HEK293 (cell line): Measurements from ENCODE around the gene SMIM30.

Experiments used
- CTCF ChIA-PET: fragments of 350-600 bp; formaldehyde crosslinking; extraction: SDS; loops from one replicate; lab custom pipeline; 2021; ENCODE audit warnings: antibody characterized with exemption; lab: Yijun Ruan, JAX
- POLR2A ChIA-PET: fragments of 300-600 bp; formaldehyde crosslinking; extraction: SDS; loops from one replicate; lab custom pipeline; 2020; ENCODE audit warnings: antibody characterized with exemption, inconsistent platforms; lab: Yijun Ruan, JAX
- H3K27ac ChIP-seq: fragments of 200-500 bp; sonication (Bioruptor generic); 2 replicates; pipeline ENCODE4 v1.5.1; 2014; ENCODE audit warnings: low read depth, low read length, control low read depth, inconsistent platforms; ENCODE audit errors: extremely low read depth
- H3K36me3 ChIP-seq, 2 experiments: fragments of 200-500 bp in 1 of 2; sonication (Bioruptor generic) in 1 of 2; 1 replicate in 1 of 2; 2 replicates in 1 of 2; pipeline ENCODE4 v1.5.1; 2014 to 2017; ENCODE audit warnings: inconsistent platforms in 2 of 2, low read length in 2 of 2; ENCODE audit not compliant: control insufficient read depth in 2 of 2, insufficient read depth in 1 of 2
- H3K4me1 ChIP-seq: fragments of 200-500 bp; sonication (Bioruptor generic); 2 replicates; pipeline ENCODE4 v1.5.1; 2014; ENCODE audit warnings: mild to moderate bottlenecking, low read length, inconsistent platforms; ENCODE audit not compliant: control insufficient read depth, insufficient read depth
- H3K4me3 ChIP-seq: 2 replicates; pipeline ENCODE4 v1.5.1; 2011; ENCODE audit warnings: low read depth, mild to moderate bottlenecking, control low read depth, low read length, moderate library complexity
- H3K9me3 ChIP-seq: fragments of 200-500 bp; sonication (Bioruptor generic); 2 replicates; pipeline ENCODE4 v1.5.1; 2014; ENCODE audit warnings: low read depth, low read length, inconsistent platforms; ENCODE audit not compliant: control insufficient read depth, insufficient read depth
- BCL11A ChIP-seq: fragments of 450-650 bp; formaldehyde crosslinking; IDR thresholded peaks from 2 replicates; pipeline ENCODE4 v1.5.1; 2016; ENCODE audit warnings: low read depth, missing biosample characterization, missing genetic modification characterization
- GLIS2 ChIP-seq: fragments of 450-650 bp; formaldehyde crosslinking; IDR thresholded peaks from 2 replicates; pipeline ENCODE4 v1.5.1; 2016; ENCODE audit warnings: missing biosample characterization, missing genetic modification characterization
- HOXA7 ChIP-seq: sonication (generic); formaldehyde crosslinking; IDR thresholded peaks from 2 replicates; pipeline ENCODE4 v1.8.1; 2022; ENCODE audit warnings: missing genetic modification reagents, borderline replicate concordance
- SALL2 ChIP-seq: fragments of 450-650 bp; formaldehyde crosslinking; IDR thresholded peaks from 2 replicates; pipeline ENCODE4 v1.5.0; 2017; ENCODE audit warnings: missing biosample characterization, mild to moderate bottlenecking, missing genetic modification characterization, borderline replicate concordance
- SETDB1 ChIP-seq: IDR thresholded peaks from one replicate; pipeline ENCODE4 v1.6.1; 2017; ENCODE audit warnings: mild to moderate bottlenecking, low read length, moderate library complexity, mixed read lengths; ENCODE audit not compliant: insufficient read length
- ZBTB7A ChIP-seq: fragments of 450-650 bp; formaldehyde crosslinking; IDR thresholded peaks from 2 replicates; pipeline ENCODE4 v1.5.1; 2016; ENCODE audit warnings: low read depth, missing biosample characterization, missing genetic modification characterization
- ZFP37 ChIP-seq: fragments of 450-650 bp; formaldehyde crosslinking; IDR thresholded peaks from 2 replicates; pipeline ENCODE4 v1.5.1; 2016; ENCODE audit warnings: missing biosample characterization, missing genetic modification characterization
- ZNF211 ChIP-seq: fragments of 450-650 bp; formaldehyde crosslinking; IDR thresholded peaks from 2 replicates; pipeline ENCODE4 v1.5.1; 2016; ENCODE audit warnings: low read depth, missing biosample characterization, missing genetic modification characterization
- ZNF248 ChIP-seq: fragments of 450-650 bp; formaldehyde crosslinking; IDR thresholded peaks from 2 replicates; pipeline ENCODE4 v1.5.1; 2017; ENCODE audit warnings: missing biosample characterization, missing genetic modification characterization
- ZNF398 ChIP-seq: fragments of 450-650 bp; formaldehyde crosslinking; IDR thresholded peaks from 2 replicates; pipeline ENCODE4 v1.5.1; 2017; ENCODE audit warnings: missing biosample characterization, missing genetic modification characterization
- ZNF423 ChIP-seq: fragments of 450-650 bp; formaldehyde crosslinking; IDR thresholded peaks from 2 replicates; pipeline ENCODE4 v1.5.1; 2016; ENCODE audit warnings: missing biosample characterization, missing genetic modification characterization
- ZNF549 ChIP-seq: fragments of 450-650 bp; IDR thresholded peaks from 2 replicates; pipeline ENCODE4 v1.5.1; 2018; ENCODE audit warnings: missing biosample characterization, missing genetic modification characterization, mild to moderate bottlenecking, inconsistent platforms, moderate library complexity
- ZNF791 ChIP-seq: fragments of 450-650 bp; formaldehyde crosslinking; IDR thresholded peaks from 2 replicates; pipeline ENCODE4 v1.5.1; 2016; ENCODE audit warnings: missing biosample characterization, missing genetic modification characterization
- ZNF792 ChIP-seq: fragments of 450-650 bp; formaldehyde crosslinking; IDR thresholded peaks from 2 replicates; pipeline ENCODE4 v1.5.1; 2016; ENCODE audit warnings: missing biosample characterization, missing genetic modification characterization
- ZSCAN23 ChIP-seq: fragments of 450-650 bp; formaldehyde crosslinking; IDR thresholded peaks from 2 replicates; pipeline ENCODE4 v1.5.1; 2016; ENCODE audit warnings: missing biosample characterization, missing genetic modification characterization
- TF ChIP-seq, protein P1 (sequence below): fragments of 450-650 bp; formaldehyde crosslinking; IDR thresholded peaks from 2 replicates; pipeline ENCODE4 v1.5.1; 2016; ENCODE audit warnings: missing biosample characterization, missing genetic modification characterization
- TF ChIP-seq, protein P2 (sequence below): fragments of 450-650 bp; formaldehyde crosslinking; IDR thresholded peaks from 2 replicates; pipeline ENCODE4 v1.5.0; 2017; ENCODE audit warnings: missing biosample characterization, missing genetic modification characterization, borderline replicate concordance
- TF ChIP-seq, protein P3 (sequence below): fragments of 450-650 bp; formaldehyde crosslinking; IDR thresholded peaks from 2 replicates; pipeline ENCODE4 v1.5.1; 2016; ENCODE audit warnings: missing biosample characterization, missing genetic modification characterization
- TF ChIP-seq, protein P4 (sequence below): fragments of 450-650 bp; formaldehyde crosslinking; IDR thresholded peaks from 2 replicates; pipeline ENCODE4 v1.5.1; 2016; ENCODE audit warnings: missing biosample characterization, missing genetic modification characterization

The SMIM30 gene

DNA sequence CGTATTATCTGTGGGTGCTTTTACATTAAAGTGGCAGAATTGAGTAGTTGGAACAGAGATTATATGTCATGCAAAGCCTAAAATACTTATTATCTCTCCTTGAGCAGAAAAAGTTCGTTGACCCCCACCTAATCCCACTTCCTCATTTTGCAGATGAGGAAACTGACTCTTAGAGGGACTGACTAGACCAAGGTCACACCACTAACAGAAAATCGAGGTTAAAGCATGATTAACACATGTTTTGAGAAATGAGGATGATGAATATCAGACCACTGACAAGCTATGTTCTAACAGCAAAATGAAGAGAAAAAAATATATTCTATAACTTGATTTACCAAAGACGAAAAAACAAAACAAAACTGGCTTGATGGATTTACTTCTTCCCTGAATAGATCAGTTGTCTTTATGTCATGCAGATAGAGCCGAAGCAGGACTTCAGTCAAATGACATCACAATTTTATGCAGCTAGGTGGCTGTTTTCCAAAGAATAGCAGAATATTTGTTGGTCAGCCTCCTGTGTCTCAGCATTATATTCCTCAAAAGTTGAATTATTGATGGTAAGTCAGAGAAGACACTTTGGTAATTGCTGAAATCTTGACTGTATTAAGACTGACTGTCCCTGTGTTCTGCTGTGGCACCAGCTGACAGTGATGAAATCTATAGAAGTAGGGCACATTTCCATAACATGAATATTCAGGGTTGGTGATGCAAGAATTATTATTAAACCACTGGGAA, 24.2 kb upstream of the SMIM30 start:
- POLR2A ChIA-PET = no interaction called here
- TF ChIP-seq, protein P1, sequence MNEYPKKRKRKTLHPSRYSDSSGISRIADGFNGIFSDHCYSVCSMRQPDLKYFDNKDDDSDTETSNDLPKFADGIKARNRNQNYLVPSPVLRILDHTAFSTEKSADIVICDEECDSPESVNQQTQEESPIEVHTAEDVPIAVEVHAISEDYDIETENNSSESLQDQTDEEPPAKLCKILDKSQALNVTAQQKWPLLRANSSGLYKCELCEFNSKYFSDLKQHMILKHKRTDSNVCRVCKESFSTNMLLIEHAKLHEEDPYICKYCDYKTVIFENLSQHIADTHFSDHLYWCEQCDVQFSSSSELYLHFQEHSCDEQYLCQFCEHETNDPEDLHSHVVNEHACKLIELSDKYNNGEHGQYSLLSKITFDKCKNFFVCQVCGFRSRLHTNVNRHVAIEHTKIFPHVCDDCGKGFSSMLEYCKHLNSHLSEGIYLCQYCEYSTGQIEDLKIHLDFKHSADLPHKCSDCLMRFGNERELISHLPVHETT (tag by site-specific recombination) = no peak
- TF ChIP-seq ZNF423 (tag by site-specific recombination) = no peak
- no peak for TF ChIP-seq ZNF791
- no peak for TF ChIP-seq ZSCAN23 (tag by site-specific recombination)
- no peak for TF ChIP-seq ZNF398 (tag by site-specific recombination)
- TF ChIP-seq, protein P2, sequence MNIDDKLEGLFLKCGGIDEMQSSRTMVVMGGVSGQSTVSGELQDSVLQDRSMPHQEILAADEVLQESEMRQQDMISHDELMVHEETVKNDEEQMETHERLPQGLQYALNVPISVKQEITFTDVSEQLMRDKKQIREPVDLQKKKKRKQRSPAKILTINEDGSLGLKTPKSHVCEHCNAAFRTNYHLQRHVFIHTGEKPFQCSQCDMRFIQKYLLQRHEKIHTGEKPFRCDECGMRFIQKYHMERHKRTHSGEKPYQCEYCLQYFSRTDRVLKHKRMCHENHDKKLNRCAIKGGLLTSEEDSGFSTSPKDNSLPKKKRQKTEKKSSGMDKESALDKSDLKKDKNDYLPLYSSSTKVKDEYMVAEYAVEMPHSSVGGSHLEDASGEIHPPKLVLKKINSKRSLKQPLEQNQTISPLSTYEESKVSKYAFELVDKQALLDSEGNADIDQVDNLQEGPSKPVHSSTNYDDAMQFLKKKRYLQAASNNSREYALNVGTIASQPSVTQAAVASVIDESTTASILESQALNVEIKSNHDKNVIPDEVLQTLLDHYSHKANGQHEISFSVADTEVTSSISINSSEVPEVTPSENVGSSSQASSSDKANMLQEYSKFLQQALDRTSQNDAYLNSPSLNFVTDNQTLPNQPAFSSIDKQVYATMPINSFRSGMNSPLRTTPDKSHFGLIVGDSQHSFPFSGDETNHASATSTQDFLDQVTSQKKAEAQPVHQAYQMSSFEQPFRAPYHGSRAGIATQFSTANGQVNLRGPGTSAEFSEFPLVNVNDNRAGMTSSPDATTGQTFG = no peak
- TF ChIP-seq, protein P3, sequence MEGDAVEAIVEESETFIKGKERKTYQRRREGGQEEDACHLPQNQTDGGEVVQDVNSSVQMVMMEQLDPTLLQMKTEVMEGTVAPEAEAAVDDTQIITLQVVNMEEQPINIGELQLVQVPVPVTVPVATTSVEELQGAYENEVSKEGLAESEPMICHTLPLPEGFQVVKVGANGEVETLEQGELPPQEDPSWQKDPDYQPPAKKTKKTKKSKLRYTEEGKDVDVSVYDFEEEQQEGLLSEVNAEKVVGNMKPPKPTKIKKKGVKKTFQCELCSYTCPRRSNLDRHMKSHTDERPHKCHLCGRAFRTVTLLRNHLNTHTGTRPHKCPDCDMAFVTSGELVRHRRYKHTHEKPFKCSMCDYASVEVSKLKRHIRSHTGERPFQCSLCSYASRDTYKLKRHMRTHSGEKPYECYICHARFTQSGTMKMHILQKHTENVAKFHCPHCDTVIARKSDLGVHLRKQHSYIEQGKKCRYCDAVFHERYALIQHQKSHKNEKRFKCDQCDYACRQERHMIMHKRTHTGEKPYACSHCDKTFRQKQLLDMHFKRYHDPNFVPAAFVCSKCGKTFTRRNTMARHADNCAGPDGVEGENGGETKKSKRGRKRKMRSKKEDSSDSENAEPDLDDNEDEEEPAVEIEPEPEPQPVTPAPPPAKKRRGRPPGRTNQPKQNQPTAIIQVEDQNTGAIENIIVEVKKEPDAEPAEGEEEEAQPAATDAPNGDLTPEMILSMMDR = no peak
- TF ChIP-seq ZNF792 = no peak
- no peak for TF ChIP-seq BCL11A (tag by site-specific recombination)
- no peak for TF ChIP-seq ZNF211
- TF ChIP-seq ZBTB7A (tag by site-specific recombination) = no peak
- TF ChIP-seq SALL2 (tag by site-specific recombination) = no peak
- TF ChIP-seq GLIS2 (tag by site-specific recombination) = no peak
- TF ChIP-seq, protein P4, sequence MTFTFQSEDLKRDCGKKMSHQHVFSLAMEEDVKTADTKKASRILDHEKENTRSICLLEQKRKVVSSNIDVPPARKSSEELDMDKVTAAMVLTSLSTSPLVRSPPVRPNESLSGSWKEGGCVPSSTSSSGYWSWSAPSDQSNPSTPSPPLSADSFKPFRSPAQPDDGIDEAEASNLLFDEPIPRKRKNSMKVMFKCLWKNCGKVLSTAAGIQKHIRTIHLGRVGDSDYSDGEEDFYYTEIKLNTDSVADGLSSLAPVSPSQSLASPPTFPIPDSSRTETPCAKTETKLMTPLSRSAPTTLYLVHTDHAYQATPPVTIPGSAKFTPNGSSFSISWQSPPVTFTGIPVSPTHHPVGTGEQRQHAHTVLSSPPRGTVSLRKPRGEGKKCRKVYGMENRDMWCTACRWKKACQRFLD (tag by site-specific recombination) = no peak
- H3K27ac ChIP-seq = no peak overlapping the region
- no peaks in the 10 kb centered on the region for H3K4me1 ChIP-seq
- CTCF ChIA-PET = interaction anchor here (1.1 kb wide), 1 partner anchor 261 kb away, joined by 3 read pairs; no protein-coding TSS in a partner anchor
- no peak overlapping the region for H3K4me3 ChIP-seq
- no peaks in the 10 kb centered on the region for H3K36me3 ChIP-seq
- H3K9me3 ChIP-seq = no peaks in the 10 kb centered on the region

DNA sequence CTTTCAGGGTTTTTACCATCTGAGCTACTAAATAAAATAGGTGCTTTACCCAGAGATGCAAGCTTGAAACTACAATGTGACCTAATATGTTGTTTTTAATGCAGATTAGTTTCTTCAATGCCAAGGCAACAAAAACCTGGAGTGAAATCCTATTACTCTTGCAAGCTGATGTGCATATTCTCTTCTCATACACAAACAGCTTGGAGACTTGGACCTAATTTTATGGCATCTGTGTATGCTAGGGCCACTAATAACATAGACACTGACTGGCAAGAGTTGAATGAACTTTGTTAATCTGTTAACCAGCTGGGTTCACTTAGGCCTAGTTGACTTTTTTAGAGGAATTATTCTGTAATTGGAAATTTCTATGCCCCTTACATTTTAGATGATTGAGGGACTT, 23.4 kb upstream of the SMIM30 start:
- Histone ChIP-seq H3K27ac (no peak overlapping the region), H3K9me3 (no peaks in the 10 kb centered on the region), H3K36me3 (no peaks in the 10 kb centered on the region), H3K4me1 (no peaks in the 10 kb centered on the region), H3K4me3 (no peak overlapping the region)
- ChIA-PET CTCF (interaction anchor here (1.1 kb wide), 1 partner anchor 262 kb away, joined by 3 read pairs; no protein-coding TSS in a partner anchor), POLR2A (no interaction called here)
- TF ChIP-seq SETDB1 (no peak), ZFP37 (tag by site-specific recombination) (no peak), ZNF549 (tag by site-specific recombination) (no peak), ZNF248 (tag by site-specific recombination) (no peak), HOXA7 (CRISPR knock-in tag) (no peak)
